PFSK-1 (cell line): ENCODE data around the gene EFEMP1.

Experiments used
- POLR2AphosphoS5 ChIP-seq: IDR thresholded peaks from 2 replicates; pipeline ENCODE4 v1.6.1; 2012; ENCODE audit warnings: low read depth, mild to moderate bottlenecking, control low read depth, low read length, moderate library complexity
- SIN3A ChIP-seq: IDR thresholded peaks from 2 replicates; pipeline ENCODE4 v1.6.1; 2012; ENCODE audit warnings: mild to moderate bottlenecking, low read length, moderate library complexity, borderline replicate concordance; ENCODE audit not compliant: insufficient read depth

DNA sequence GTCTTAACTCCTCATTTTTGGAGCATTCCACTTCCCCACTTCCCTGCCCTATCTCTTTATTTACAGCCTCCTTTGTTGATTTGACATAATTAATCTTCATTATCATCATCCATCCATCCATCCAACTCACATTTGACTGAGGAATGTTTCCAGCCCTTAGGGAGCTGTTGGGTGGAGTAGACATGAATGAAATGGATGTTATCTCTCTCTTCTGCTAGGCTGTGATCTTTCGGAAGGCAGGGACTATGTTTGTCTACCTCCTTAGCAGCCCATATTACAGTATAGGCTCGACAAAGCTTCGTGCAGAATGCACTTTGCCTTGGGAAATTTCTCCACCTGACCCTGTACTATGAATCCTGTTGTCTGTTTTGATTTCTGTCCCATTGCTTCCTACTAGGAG, 7.7 kb upstream of the EFEMP1 start:
- TF ChIP-seq POLR2AphosphoS5 (no peak), SIN3A (no peak)
